Raji (cell line): ENCODE measurements around the gene RNF148.

Experiments used
- POLR2A ChIP-seq: IDR thresholded peaks from 2 replicates; pipeline ENCODE4 v1.6.1; 2011; ENCODE audit warnings: low read depth, low read length, control low read depth; ENCODE audit not compliant: insufficient read depth

RNF148 gene

GRCh38 chr7:122676466-122676865, 26.3 kb downstream of the RNF148 start:
- no peak for TF ChIP-seq POLR2A

- TF ChIP-seq POLR2A, result no peak
These were observed 27.1 kb downstream of the RNF148 start for GRCh38 chr7:122675621-122676020.

GRCh38 chr7:122675011-122675410, 27.7 kb downstream of the RNF148 start:
- no peak for TF ChIP-seq POLR2A

GRCh38 chr7:122674502-122674901, 28.2 kb downstream of the RNF148 start:
- TF ChIP-seq POLR2A, result no peak

- TF ChIP-seq POLR2A, result no peak
These were observed 28.8 kb downstream of the RNF148 start for GRCh38 chr7:122673951-122674350.

GRCh38 chr7:122672536-122672935, 30.2 kb downstream of the RNF148 start:
- TF ChIP-seq POLR2A, result no peak

- no peak for TF ChIP-seq POLR2A
These were observed 39.0 kb downstream of the RNF148 start for GRCh38 chr7:122663733-122664132.

GRCh38 chr7:122658856-122659255, 43.9 kb downstream of the RNF148 start:
- TF ChIP-seq POLR2A, result no peak

- no peak for TF ChIP-seq POLR2A
These were observed 49.0 kb downstream of the RNF148 start for GRCh38 chr7:122653685-122654084.

- TF ChIP-seq POLR2A, result no peak
These were observed 49.8 kb downstream of the RNF148 start for GRCh38 chr7:122652876-122653275.
